HFF-Myc (cell line): ENCODE results near the gene HECW1.

ENCODE experiments used
- DNase-seq: peaks from one replicate; pipeline ENCODE4 v3.0.0-alpha.2; 2011; ENCODE audit warnings: low read depth; ENCODE audit errors: extremely low read depth
- H3K4me3 ChIP-seq: replicated peaks from 2 replicates; pipeline ENCODE4 v1.5.1; 2011; ENCODE audit warnings: low read depth, mild to moderate bottlenecking, control low read depth, low read length
- CTCF ChIP-seq: IDR thresholded peaks from 2 replicates; pipeline ENCODE4 v1.5.1; 2012; ENCODE audit warnings: mild to moderate bottlenecking, low read depth, low read length, control low read depth; ENCODE audit errors: missing control alignments

The HECW1 gene

GRCh38 chr7:43487731-43488073 lies 375.3 kb downstream of the HECW1 start:
- no peak for TF ChIP-seq CTCF
- DNase-seq, result no peak
- no peak overlapping the region for H3K4me3 ChIP-seq

- TF ChIP-seq CTCF, result no peak
- H3K4me3 ChIP-seq, result no peak overlapping the region
- DNase-seq, result no peak
Measured at GRCh38 chr7:43489257-43489656, 376.8 kb downstream of the HECW1 start.

- DNase-seq, result no peak
- H3K4me3 ChIP-seq, result no peak overlapping the region
- no peak for TF ChIP-seq CTCF
Measured at GRCh38 chr7:43490016-43490415, 377.6 kb downstream of the HECW1 start.

GRCh38 chr7:43491123-43491522 lies 378.7 kb downstream of the HECW1 start:
- TF ChIP-seq CTCF, result no peak
- DNase-seq, result no peak
- H3K4me3 ChIP-seq, result no peak overlapping the region

- no peak for TF ChIP-seq CTCF
- no peak overlapping the region for H3K4me3 ChIP-seq
- DNase-seq, result no peak
Measured at GRCh38 chr7:43491984-43492383, 379.5 kb downstream of the HECW1 start.

GRCh38 chr7:43492896-43493295 lies 380.4 kb downstream of the HECW1 start:
- TF ChIP-seq CTCF, result no peak
- H3K4me3 ChIP-seq, result no peak overlapping the region
- no peak for DNase-seq

GRCh38 chr7:43495572-43495971 lies 383.1 kb downstream of the HECW1 start:
- no peak for DNase-seq
- no peak overlapping the region for H3K4me3 ChIP-seq
- no peak for TF ChIP-seq CTCF
